ENCODE measurements around the gene EP400.

The EP400 gene, protein sequence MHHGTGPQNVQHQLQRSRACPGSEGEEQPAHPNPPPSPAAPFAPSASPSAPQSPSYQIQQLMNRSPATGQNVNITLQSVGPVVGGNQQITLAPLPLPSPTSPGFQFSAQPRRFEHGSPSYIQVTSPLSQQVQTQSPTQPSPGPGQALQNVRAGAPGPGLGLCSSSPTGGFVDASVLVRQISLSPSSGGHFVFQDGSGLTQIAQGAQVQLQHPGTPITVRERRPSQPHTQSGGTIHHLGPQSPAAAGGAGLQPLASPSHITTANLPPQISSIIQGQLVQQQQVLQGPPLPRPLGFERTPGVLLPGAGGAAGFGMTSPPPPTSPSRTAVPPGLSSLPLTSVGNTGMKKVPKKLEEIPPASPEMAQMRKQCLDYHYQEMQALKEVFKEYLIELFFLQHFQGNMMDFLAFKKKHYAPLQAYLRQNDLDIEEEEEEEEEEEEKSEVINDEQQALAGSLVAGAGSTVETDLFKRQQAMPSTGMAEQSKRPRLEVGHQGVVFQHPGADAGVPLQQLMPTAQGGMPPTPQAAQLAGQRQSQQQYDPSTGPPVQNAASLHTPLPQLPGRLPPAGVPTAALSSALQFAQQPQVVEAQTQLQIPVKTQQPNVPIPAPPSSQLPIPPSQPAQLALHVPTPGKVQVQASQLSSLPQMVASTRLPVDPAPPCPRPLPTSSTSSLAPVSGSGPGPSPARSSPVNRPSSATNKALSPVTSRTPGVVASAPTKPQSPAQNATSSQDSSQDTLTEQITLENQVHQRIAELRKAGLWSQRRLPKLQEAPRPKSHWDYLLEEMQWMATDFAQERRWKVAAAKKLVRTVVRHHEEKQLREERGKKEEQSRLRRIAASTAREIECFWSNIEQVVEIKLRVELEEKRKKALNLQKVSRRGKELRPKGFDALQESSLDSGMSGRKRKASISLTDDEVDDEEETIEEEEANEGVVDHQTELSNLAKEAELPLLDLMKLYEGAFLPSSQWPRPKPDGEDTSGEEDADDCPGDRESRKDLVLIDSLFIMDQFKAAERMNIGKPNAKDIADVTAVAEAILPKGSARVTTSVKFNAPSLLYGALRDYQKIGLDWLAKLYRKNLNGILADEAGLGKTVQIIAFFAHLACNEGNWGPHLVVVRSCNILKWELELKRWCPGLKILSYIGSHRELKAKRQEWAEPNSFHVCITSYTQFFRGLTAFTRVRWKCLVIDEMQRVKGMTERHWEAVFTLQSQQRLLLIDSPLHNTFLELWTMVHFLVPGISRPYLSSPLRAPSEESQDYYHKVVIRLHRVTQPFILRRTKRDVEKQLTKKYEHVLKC (N-terminal part only)

DNA sequence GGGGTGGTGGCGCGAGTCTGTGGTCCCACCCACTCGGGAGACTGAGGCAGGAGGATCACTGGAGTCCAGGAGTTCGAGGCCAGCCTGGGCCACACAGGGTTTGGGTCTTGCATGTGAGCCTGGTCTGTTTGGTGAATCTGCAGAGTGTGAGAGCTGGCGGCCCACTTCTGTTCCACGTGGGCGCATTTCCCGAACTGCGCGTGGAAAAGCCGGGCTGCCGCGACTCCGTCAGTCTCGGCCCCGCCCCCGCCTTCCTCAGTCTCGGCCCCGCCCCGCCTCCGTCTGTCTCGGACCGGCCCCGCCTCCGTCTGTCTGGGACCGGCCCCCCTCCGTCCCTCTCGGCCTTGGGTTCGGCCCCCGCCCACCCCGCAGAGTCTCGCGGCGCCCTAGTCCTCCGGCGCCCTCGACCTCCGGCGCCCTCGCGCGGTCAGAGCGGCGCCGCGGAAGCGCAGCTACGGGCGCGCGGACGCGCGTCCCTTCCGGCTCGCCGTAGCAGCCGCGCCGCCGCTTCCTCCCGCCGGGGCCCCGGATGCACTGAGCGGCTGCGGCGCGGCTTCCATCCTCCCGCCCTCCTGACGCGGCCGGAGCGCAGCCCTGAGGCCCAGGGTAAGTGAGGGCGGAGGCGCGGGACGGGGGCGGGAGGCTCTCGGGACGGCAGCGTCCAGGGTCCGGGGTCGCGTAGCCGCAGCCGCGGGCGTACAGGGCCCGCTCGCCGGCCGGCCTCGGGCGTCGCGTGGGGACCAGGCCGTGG, at the start of gene EP400:
TSS of gene EP400 (plus strand) at position 512 of the 751 bp plus-strand sequence. CDS start 10,678 bp downstream, outside the sequence.
- peak; percentile 95 for DNase-seq

- no peak for DNase-seq
Measured at GRCh38 chr12:131900397-131900796, 49.3 kb upstream of the EP400 start.

DNA sequence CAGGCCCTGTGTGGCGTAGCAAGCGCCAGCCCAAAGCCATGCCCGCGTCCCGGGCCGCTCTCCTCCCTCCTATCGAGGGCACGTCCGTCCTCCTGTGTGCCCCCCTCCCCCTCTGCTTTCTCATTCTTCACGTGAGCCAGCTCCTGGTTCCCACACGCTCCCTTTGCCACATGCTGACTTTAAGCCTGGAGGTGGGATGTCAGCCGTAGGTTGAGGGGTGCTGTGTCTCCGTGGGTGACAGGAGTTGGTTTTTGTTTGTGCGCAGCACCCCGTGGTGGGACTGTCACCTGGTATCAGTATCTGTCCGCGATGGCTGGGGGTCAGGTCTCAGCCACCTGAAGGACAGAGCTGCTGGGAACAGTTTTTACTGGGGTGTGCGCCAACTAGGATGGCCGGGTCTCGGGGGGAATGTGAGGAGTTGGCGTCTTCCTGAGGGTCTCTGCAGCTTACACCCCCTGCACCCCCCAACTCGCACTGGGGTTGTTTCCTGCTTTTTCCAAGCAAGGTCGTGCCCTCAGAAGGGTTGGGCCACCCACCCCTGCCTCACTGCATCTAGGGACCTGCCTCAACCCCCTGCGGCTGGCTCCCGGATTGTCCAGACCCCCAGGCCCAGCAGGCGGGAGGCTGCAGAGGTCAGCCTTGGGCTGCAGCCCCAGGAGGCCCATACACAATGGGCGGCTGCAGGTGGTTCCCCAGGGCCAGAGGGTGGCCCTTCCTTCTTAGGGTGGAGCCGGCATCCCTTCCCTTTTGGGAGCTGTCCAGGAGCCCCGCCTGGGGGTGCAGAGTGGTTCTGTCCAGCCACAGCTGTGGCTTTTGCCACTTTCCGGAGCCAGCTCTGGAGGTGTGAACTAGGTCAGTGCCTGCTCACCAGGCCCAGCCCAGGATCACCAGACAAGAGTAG, 48.1 kb upstream of the EP400 start:
- DNase-seq, result no peak

GRCh38 chr12:131902332-131903241, 47.2 kb upstream of the EP400 start:
- DNase-seq, result no peak

DNA sequence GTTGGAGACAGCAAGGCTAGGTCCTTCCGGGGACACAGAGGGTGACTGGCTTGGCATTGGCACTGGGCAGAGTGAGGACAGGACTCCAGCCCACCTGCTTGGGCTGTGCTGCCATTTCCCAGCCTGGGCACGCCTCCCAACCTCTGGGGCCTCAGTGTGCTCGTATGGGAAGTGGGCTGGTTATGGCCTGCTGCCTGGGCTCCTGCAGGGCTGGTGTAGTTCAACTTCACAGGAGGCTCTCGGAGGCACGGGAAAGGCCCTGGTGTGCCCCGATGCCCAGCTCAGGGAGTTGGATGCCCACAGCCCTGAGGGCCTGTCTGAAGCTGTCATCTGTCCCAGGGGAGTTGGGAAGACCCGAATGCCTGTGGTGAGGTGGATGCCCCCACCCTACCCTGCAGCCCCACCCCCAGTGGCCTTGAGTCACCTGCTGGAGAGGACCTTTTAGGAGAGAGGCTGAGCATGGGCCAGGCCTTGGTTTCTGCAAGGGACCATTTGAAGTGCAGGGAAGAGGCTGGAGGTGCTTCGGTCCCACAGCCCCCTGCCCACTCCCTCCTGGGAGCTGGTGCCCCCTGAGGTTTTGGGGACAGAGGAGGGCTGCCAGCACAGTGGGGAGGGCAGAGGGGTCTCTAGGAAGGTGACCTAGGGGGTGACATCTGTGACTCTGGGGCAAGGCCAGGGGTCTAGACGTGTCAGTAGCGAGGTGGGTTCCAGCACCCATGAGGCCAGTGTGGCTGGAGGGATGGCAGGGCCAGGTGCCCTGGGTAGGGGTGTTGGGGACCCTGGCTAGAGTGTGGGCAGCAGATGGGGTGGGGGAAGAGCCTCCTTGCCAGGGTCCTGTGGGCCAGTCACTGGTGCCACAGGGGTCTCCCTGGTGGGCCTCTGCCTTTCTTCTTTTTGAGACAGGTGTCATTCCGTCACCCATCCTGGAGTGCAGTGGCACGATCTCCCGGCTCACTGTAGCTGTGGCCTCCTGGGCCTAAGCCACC, 46.2 kb upstream of the EP400 start:
- no peak for DNase-seq

DNA sequence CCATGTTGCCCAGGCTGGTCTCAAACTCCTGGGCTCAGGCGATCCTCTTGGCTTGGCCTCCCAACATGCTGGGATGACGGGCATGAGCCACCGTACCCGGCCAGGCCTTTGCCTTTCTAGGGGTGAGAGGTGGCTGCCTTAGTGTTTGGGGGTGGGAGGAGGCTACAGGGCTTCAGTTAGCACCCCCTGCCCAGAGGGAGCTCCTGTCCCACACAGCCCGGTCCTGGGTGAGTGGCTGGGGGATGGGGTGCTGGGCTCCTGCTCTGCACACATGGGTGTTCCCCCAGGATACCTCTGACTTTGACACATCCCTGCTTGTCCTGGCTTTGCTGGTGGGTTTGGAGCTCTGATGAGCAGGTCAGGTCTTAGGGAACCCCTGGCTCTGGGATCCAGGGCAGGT, 45.4 kb upstream of the EP400 start:
- no peak for DNase-seq

DNA sequence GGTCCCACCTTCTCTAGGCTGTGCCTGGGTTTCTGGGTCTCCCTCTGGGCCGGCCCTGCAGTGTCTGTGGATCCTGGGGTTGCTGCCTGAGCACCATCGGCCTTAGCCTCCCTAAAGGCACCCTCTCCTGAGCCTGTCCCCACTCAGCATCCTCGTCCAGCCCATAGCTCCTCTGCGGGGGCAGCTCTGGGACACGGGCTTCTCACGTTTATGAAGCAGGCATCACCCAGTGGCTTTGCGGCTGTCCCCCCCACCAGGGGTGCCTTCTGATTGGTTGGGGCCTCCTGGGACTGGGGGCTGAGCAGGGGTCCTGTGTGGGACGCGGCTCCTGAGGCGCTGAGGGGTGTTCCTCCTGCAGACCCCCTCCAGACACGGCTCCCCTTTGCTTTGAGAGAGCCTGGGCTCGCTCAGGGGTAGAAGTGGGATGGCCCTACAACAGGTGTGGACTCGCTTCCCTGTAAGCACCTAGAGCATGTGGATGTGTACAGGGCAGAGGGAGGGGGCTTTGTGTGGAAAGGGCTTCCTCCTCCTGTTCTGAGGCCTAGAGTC, 44.6 kb upstream of the EP400 start:
- no peak for DNase-seq

DNA sequence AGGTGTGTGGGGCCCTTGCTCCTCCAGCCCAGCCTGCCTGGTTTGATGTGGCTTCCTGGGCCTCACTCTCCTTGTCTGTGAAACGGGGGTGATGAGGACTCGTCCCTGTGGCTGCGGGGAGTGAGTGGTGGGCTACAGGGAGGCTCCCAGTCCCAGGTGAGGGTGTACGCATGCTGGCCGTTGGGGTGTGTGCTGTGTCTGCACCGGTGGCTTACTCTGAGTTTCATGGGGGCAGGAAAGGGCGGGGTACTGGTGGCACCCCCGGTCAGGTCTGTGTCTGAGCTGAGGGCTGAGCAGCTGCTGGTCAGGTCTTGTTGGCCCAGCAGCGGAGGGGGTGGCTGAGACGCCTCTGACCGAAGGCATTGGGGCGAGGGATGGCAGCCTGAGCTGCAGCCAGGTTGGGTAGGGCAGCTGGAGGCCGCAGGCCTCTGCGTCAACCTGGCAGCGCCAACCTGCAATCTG, 44.1 kb upstream of the EP400 start:
- DNase-seq, result no peak

DNA sequence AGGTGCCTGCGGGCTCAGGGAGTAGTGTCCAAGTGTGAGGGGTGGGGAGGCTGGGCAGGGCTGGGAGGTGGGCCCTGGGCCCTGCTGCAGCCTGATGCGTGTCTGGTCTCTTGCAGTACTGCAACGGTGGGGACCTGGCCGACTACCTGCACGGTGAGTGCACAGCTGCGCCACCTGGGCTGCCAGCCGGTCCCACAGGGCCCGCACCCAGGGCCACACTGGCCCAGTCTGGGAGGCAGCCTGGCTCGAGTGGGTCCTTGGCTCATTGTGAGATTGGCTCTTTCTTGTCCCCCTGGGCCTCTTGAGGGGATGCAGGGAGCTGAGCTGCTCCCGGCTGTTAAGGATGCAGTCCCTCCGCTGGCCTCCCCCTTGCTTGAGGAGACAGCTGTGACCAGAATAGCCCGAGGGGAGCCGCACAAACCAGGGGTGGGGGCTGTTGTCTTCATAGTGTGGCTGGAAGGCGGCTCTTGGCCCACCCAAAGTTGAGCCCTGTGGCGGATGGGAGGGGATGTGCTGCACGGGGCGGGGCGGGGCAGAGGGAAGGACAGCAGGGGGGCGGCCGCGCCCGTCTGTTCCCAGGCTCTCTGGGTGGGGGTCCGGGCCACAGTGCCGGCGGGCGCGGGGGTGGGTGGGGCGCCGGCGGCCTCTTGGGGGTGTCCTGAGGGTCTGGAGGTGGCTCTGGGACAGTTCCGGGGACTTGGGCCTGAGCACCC, 42.2 kb upstream of the EP400 start:
- DNase-seq, result no peak

- no peak for DNase-seq
Measured at GRCh38 chr12:131908092-131909080, 41.4 kb upstream of the EP400 start.

DNA sequence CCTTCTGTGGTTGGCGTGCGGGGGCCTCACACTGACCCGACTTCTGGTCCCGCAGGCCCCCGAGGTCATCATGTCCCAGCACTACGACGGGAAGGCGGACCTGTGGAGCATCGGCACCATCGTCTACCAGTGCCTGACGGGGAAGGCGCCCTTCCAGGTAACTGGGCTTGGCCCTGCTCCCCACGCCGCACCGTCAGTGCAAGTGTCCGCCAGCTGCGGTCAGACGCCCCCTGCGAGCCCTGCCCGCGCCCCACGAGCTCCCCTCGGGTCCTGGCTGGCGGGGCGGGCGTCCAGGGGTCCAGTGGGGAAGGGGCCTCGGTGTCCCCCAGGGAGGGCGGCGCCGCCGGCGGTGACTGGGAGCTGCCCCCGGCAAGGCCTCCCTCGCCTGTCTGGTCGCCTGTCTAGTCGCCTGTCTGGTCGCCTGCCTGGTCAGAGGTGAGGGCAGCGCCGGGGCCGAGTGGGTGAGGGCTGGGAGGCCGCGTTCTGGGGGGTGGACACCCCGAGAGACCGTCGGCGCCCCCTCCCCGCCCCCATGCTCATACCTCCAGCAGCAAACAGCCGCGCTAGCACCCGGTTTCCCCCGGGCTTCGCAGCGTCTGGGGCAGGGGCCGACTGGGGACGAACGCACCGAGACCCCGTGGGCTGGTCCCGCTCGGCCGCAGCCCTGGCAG, 40.5 kb upstream of the EP400 start:
- DNase-seq, result no peak

- no peak for DNase-seq
Measured at GRCh38 chr12:131909752-131910219, 40.0 kb upstream of the EP400 start.

- no peak for DNase-seq
Measured at GRCh38 chr12:131910302-131911027, 39.3 kb upstream of the EP400 start.

GRCh38 chr12:131911028-131911650, 38.6 kb upstream of the EP400 start:
- DNase-seq, result no peak

Measured in activated gamma-delta T cell treated with Interleukin-2 at 50 U/mL for 16 hours (primary cell).